GM06990 (cell line): ENCODE data around the gene MOB2.

ENCODE experiments used
- DNase-seq: peaks from one replicate; pipeline ENCODE4 v3.0.0-alpha.2; 2011; ENCODE audit not compliant: insufficient read length; ENCODE audit errors: extremely low read depth
- H3K27me3 ChIP-seq: replicated peaks from 2 replicates; pipeline ENCODE4 v1.6.0; 2011; ENCODE audit warnings: low read length; ENCODE audit not compliant: control insufficient read depth, insufficient read depth
- H3K36me3 ChIP-seq: 2 replicates; pipeline ENCODE4 v1.5.1; 2011; ENCODE audit warnings: low read length; ENCODE audit not compliant: control insufficient read depth, insufficient read depth
- H3K4me3 ChIP-seq: replicated peaks from 2 replicates; pipeline ENCODE4 v1.5.1; 2011; ENCODE audit warnings: low read depth, mild to moderate bottlenecking, control low read depth, low read length
- CTCF ChIP-seq: IDR thresholded peaks from 2 replicates; pipeline ENCODE4 v1.5.1; 2011; ENCODE audit warnings: low read length, control low read depth, mild to moderate bottlenecking, inconsistent platforms; ENCODE audit not compliant: insufficient read depth, poor library complexity, severe bottlenecking

The MOB2 gene

DNA sequence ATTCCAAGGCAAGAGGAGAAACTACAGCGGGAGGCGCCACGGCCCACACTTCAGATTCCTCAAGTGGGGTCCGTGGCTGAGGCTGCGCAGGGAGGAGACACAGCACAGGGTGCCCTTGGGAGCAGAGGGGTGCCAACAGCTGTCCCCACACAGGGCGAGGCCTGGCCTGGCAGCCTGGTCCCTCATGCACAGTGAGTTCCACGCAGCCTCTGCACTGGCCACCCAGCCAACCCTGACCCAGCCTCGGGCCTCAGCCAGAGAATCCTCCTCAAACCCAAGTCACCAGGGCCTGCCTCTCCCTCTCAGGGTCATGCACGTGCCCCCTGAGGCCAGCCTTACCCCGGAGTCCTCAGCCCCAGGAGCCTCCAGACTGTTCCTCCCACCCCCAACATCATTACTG, 22.4 kb upstream of the MOB2 start:
- no peaks in the 10 kb centered on the region for H3K27me3 ChIP-seq
- no peak for TF ChIP-seq CTCF
- no peak for DNase-seq
- H3K36me3 ChIP-seq, result no peaks in the 10 kb centered on the region
- H3K4me3 ChIP-seq, result no peak overlapping the region

DNA sequence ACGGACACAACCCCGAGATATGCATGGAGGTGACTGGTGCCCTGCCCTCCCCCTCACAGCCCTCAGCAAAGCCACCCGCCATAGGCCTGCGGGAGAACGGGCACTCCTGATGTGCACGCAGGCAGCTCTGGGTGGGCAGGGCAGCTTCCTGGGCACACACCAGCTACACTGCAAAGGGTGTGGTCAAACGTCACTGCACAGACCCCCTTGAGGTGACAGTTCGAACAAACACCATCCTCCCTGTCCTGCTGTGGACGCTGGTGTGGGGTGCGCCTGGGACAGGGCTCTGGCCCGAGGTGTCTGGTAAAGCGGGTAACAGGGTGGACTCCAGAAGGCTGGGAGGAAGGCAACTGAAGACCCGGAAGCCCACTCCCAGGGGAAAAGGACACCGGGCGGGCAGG, 21.9 kb upstream of the MOB2 start:
- Histone ChIP-seq H3K4me3 (no peak overlapping the region), H3K36me3 (no peaks in the 10 kb centered on the region), H3K27me3 (no peaks in the 10 kb centered on the region)
- DNase-seq, result no peak
- TF ChIP-seq CTCF, result no peak

DNA sequence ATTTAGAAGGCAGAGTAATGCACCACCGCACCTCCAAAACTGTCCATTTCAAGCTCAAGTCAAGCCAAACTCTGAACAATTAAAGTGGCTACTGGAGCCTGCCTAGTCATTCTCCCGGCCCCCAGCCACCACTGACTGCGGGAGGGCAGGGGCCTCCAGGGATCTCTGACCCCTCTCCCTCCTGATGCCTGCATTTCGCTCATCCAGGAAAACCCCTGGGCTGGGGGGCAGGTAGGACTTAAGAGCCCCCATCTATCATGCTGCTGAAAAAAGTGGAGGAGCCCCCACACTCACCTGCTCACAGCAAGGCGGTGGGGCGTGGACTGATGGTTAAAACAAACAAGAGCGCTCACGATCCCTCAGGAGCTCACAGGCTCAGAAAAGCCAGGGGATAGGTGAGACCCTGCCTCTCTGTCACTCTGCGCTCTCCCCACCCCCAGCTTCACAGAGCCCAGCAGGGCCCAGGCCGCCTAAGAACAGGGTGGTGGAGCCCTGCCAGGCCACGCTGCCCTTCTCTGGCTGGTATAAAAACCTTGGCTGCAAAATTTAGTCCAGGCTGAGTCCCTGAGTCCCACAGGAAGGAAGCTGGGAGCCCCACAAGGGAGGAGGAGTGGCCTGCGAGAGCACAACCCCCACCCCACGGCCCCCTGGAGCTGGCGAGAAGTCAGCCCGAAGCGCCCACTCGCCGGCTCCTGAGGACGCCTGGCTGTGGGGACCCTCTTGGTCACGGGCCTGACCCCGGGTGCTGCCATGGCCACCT, 21.0 kb upstream of the MOB2 start:
- no peak overlapping the region for H3K4me3 ChIP-seq
- no peak for TF ChIP-seq CTCF
- no peak for DNase-seq
- no peaks in the 10 kb centered on the region for H3K36me3 ChIP-seq
- H3K27me3 ChIP-seq, result no peaks in the 10 kb centered on the region

DNA sequence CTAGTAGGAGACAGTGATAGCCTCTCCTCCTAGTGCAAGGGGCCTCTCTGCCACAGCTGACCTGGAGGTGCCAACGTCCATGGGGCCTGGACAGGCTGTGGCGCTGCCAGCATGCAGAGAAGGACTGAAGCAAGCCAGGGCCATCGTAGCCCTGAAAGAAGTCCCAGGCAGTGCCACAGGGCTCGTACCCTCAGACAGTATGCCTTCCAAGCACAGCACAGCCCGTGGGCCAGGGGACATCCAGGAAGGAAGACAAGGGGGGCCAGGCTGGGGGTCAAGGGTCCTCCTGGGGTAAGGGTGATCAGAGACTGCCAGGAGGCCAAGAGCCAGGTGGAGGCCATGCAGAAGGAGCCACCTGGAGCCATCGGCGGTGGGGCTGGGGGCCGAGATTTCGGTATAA, 20.4 kb upstream of the MOB2 start:
- H3K4me3 ChIP-seq, result no peak overlapping the region
- no peaks in the 10 kb centered on the region for H3K36me3 ChIP-seq
- H3K27me3 ChIP-seq, result no peaks in the 10 kb centered on the region
- DNase-seq, result no peak
- TF ChIP-seq CTCF, result no peak

DNA sequence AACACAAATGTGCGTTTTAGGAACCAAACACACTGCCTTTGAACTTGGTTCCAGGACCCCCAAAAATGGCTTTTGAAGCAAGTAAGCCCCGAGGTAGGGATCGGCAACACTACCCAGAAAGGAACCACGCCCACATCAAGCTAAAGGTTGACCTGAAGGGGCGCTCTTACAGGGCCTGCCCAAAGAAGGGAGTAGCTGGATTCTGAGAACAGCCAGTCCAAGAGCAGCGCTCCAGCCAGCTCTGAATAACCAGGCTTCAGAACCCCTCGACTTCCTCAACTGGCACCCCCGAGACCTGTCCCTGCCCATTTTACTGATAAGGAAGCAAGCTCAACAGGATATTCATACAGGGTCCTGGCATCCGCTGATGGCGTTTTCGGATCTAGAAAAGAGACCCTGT, 18.9 kb upstream of the MOB2 start:
- Histone ChIP-seq H3K27me3 (no peaks in the 10 kb centered on the region), H3K4me3 (no peak overlapping the region), H3K36me3 (no peaks in the 10 kb centered on the region)
- DNase-seq, result no peak
- TF ChIP-seq CTCF, result no peak
